Stimulated activated CD4-positive, alpha-beta T cell treated with anti-CD3 and anti-CD28 coated beads, Interleukin-4, amount 100 ng/mL, for 24 hours (primary cell): Measurements from ENCODE around the gene DUSP22.
A peak's percentile ranks its signal among the peaks of the same experiment; 100 is the strongest.
"Not testable (repeated sequence)": the region's sequence is repeated elsewhere in the genome, so short reads cannot be mapped to it uniquely, and the experiment has no call there.

Experiments used
- DNase-seq: peaks from one replicate; pipeline ENCODE4 v3.0.0-alpha.2; 2020

The DUSP22 gene

GRCh38 chr6:291697-292505 is at the start of gene DUSP22:
DUSP22 (plus strand) TSS chr6:292487; CDS start chr6:292540, 53 bp downstream.
- DNase-seq: peak; percentile 78

GRCh38 chr6:246352-246751 is 45.9 kb upstream of the DUSP22 start:
- DNase-seq: no peak

GRCh38 chr6:247351-247750 is 44.9 kb upstream of the DUSP22 start:
- no peak for DNase-seq

- not testable (repeated sequence) for DNase-seq
These were observed 44.2 kb upstream of the DUSP22 start for GRCh38 chr6:248046-248445.

GRCh38 chr6:250676-251075 is 41.6 kb upstream of the DUSP22 start:
- no peak for DNase-seq

GRCh38 chr6:251920-252319 is 40.4 kb upstream of the DUSP22 start:
- DNase-seq: no peak

- no peak for DNase-seq
These were observed 39.3 kb upstream of the DUSP22 start for GRCh38 chr6:252775-253535.

GRCh38 chr6:254016-254415 is 38.3 kb upstream of the DUSP22 start:
- DNase-seq: no peak

GRCh38 chr6:255041-255750 is 37.1 kb upstream of the DUSP22 start:
- no peak for DNase-seq

GRCh38 chr6:255751-256083 is 36.6 kb upstream of the DUSP22 start:
- DNase-seq: no peak

- DNase-seq: no peak
These were observed 36.1 kb upstream of the DUSP22 start for GRCh38 chr6:256169-256568.

GRCh38 chr6:257031-257725 is 35.1 kb upstream of the DUSP22 start:
- no peak for DNase-seq

GRCh38 chr6:257774-258173 is 34.5 kb upstream of the DUSP22 start:
- no peak for DNase-seq

- DNase-seq: no peak
These were observed 33.0 kb upstream of the DUSP22 start for GRCh38 chr6:259316-259715.

GRCh38 chr6:259901-260508 is 32.3 kb upstream of the DUSP22 start:
- no peak for DNase-seq

- DNase-seq: no peak
These were observed 27.7 kb upstream of the DUSP22 start for GRCh38 chr6:264626-265025.

- no peak for DNase-seq
These were observed 23.8 kb upstream of the DUSP22 start for GRCh38 chr6:268394-268935.

- DNase-seq: no peak
These were observed 18.7 kb upstream of the DUSP22 start for GRCh38 chr6:273551-274058.

GRCh38 chr6:277746-278145 is 14.5 kb upstream of the DUSP22 start:
- DNase-seq: no peak

- DNase-seq: no peak
These were observed 13.8 kb upstream of the DUSP22 start for GRCh38 chr6:278494-278893.

- DNase-seq: no peak
These were observed 12.8 kb upstream of the DUSP22 start for GRCh38 chr6:279341-280029.
